Measurements from ENCODE around the gene EEFSEC. TPM values are rescaled to one million over a fixed set of nuclear protein-coding genes. Genes with fewer than 3 reads are reported as not detected.

Gene EEFSEC
- total RNA-seq, 1 donor: 8.0 TPM

DNA sequence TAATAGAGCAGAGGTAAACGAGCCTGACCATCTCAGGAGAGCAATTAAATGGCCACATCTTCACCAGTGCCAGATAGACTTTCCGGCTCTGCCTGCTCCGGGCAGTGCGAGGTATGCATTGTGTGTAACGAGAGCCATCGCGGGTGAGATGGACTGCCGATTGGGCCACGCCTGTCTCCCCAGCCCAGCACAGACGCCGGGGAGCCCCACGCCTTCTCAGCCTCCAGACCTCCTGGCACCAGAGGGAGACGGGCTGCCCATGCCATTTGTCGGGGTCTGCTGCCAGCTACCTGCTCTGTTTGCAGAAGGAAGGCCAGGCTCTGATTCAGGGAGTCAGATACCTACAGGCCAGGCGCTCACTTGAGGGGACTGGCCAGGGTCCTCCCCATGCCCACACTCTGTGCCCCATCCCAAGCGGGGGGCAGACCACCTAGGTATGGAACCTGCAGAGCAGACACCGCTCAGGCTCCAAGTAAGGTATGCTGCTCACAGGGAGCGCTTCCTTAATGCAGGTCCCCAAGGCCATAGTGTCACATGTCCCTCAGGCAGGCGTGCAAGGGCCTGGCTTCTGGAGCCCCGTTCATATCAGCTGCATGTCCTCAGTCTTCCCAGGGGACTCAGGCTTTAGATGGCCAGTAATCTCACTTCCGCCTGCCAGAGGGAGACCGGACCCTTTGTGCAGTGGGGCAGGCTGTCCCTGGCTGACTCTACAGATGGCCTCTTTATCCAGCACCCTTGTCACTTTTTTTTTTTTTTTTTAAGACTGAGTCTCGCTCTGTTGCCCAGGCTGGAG is 251.2 kb downstream of the EEFSEC start:
- Histone ChIP-seq H3K4me3 (ENCODE audit: low read length) (no peak overlapping the region), H3K9me3 (ENCODE audit: low read depth, low read length) (no peaks in the 10 kb centered on the region), H3K27me3 (ENCODE audit: insufficient read depth, low read length) (no peaks in the 10 kb centered on the region), H3K4me1 (ENCODE audit: insufficient read depth, low read length) (no peaks in the 10 kb centered on the region)

DNA sequence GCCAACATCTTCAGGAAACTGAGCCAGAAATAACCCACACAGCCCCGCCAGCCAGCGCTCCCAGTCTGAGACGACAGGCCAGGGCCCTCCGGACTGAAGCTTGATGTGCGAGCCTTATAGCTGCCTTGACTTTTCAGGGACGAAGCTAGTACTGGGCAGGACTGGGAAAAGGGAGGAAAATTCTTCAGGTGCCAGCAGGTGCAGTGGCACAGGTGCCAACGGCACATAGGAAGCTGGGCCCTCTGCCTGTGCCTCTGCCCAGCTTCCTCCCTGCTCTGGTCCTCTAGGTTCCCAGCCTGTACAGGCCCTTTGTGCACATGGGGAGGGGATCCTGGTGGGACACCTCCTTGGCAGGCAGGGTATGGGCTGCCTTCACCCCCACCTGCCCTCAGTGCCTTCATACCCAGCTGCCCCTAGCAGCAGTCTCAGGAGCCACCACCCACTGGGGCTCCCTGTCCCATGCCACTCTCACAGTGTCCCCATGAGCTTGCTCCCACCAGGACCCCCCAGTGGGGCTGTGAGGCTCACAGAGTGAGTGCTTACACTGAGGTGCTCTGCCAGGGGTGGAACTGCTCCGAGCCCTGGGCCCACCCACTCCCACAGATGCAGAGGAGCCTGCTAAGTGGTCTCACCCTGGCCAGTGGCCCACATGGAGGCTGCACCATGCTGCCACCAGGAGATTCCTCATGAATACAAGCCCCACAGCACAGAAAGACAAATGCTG is 252.4 kb downstream of the EEFSEC start:
- H3K9me3 ChIP-seq (ENCODE audit: low read depth, low read length): no peaks in the 10 kb centered on the region
- H3K4me1 ChIP-seq (ENCODE audit: insufficient read depth, low read length): no peaks in the 10 kb centered on the region
- H3K4me3 ChIP-seq (ENCODE audit: low read length): no peak overlapping the region
- no peaks in the 10 kb centered on the region for H3K27me3 ChIP-seq (ENCODE audit: insufficient read depth, low read length)

DNA sequence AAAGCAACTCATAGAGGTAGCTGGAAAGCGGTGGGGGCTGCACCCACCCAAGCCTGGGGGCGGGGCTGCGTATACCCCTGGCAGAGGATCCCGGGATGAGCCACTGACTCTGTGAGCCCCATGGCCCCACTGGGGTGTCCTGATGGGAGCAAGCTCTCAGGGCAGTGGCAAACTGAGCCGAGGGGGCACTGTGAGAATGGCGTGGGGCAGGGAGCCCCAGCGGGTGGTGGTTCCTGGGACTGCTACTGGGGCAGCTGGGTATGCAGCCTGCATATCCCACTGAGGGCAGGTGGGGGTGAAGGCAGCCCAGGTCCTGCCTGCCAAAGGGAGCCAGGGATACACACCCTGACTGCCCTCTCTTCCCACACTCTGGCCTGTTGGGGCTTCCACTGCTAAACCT is 254.0 kb downstream of the EEFSEC start:
- Histone ChIP-seq H3K4me1 (ENCODE audit: insufficient read depth, low read length) (no peaks in the 10 kb centered on the region), H3K4me3 (ENCODE audit: low read length) (no peak overlapping the region), H3K27me3 (ENCODE audit: insufficient read depth, low read length) (no peaks in the 10 kb centered on the region), H3K9me3 (ENCODE audit: low read depth, low read length) (no peaks in the 10 kb centered on the region)

DNA sequence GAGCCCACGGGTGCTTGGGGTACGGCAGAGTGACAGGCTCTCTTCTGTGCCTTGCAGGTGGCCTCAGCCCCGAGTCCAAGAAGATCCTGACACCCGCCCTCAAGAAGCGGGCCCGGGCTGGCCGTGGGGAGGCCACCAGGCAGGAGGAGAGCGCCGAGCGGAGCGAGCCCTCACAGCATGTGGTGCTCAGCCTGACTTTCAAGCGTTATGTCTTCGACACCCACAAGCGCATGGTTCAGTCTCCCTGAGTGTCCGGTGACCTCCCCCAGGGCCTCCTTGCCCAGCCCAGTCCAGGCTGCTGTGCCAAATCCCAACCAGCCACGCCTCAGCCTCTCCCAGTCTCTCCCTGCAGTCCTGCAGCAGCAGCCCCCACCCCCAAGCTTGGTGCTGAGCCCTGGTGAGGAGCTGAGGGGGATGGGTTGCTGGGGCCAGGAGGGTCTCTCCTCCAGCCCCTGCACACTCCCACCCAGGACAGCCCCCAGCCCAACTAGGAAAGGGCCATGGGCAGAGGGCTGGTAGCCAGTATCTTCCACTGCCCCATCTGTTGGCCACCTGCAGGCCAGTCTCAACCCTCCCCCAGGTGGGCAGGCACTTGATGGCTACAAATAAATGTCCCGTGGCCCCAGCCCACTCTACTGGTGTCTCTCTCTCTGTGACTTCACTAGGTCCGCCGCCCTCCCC is 254.9 kb downstream of the EEFSEC start:
- H3K4me3 ChIP-seq (ENCODE audit: low read length): no peak overlapping the region
- no peaks in the 10 kb centered on the region for H3K9me3 ChIP-seq (ENCODE audit: low read depth, low read length)
- no peaks in the 10 kb centered on the region for H3K4me1 ChIP-seq (ENCODE audit: insufficient read depth, low read length)
- no peaks in the 10 kb centered on the region for H3K27me3 ChIP-seq (ENCODE audit: insufficient read depth, low read length)

DNA sequence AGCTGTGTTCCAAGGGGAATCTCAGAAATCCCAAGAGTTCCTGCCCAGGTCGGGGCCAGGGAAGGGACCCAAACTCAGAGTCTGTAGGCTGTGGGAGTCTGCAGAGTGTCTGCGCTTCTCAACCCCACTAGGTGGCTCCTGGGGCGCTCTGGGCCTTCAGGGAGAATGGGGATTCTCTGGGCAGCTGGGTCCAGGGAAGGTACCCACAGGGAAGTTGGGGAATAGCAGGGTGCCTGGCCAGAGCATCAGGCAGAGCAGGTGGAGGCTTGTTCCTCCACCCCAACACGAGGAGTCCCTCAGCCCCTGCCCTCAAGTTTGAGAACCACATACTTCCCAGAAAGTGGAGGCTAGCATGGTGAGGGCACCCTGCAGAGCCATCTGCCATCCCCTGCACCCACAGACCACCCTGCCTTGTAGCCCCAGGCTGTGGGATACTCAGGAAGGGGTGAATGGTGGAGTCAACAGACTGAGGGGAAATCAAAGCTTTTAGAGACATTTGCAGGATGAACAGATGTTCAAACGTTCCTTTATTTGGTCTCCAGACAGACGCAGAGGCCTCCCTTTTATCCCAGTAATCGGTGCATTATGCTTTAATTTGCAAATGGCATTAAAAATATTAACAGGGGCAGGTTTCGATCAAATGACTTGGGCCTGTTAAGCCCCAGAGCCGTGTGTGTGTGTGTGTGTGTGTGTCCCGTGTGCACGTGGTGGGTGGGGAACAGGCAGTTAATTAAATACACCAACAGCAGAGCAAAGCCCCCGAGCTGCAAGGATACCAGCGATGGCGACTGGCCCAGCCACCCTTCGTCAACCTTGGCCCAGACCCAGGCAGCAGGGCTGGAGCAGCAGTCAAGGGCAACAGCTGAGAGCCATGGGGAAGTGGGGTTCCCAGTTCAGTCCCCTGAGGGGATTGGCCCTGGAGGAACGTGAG is 255.7 kb downstream of the EEFSEC start:
- no peaks in the 10 kb centered on the region for H3K27me3 ChIP-seq (ENCODE audit: insufficient read depth, low read length)
- H3K4me3 ChIP-seq (ENCODE audit: low read length): no peak overlapping the region
- H3K9me3 ChIP-seq (ENCODE audit: low read depth, low read length): no peaks in the 10 kb centered on the region
- H3K4me1 ChIP-seq (ENCODE audit: insufficient read depth, low read length): no peaks in the 10 kb centered on the region

DNA sequence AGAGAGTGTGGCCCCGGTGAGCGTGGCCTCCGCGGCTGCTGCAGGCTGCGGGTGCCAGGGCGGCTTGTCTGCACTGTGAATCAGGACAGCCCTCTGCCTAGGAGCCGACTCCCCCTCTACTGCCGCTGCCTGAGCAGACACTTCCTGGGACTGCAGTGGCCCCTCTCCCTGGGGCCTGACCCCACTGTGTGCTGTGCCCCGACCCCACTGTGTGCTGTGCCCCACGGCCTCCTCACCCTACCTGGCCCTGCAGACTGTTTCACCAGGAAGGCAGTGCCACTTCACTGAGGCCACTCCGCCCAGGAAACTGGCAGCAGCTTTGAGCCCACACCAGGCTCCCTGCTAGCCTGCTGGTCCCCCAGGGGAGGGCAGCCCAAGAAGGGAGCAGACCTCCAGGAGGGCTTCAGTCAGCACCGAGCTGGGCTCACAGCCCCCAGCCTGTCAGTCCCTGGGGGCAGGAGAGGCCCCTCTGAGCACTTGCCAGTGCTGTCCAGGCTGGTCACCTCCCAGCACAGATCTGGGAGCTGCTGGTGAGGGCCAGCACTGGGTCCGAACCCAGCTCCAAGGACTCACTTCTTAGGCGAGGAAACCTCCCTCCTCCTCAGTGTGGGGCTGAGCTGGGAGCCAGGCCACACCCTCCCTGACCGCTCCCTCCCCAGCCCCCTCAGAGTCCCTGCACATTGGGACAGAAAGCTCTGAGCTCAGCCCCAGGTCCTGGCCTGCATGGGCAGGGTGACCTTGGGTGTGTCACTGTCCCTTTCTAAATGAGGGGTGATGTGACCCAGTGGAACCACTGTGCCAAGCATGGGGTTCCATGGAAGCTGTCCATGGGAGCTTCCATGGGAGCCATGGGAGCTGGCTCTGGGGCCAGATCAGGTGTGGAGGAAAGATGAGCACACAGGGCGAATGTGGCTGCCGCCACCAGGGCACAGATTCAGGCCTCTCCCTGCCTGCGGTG is 256.6 kb downstream of the EEFSEC start:
- Histone ChIP-seq H3K4me3 (ENCODE audit: low read length) (no peak overlapping the region), H3K9me3 (ENCODE audit: low read depth, low read length) (no peaks in the 10 kb centered on the region), H3K4me1 (ENCODE audit: insufficient read depth, low read length) (no peaks in the 10 kb centered on the region), H3K27me3 (ENCODE audit: insufficient read depth, low read length) (no peaks in the 10 kb centered on the region)

DNA sequence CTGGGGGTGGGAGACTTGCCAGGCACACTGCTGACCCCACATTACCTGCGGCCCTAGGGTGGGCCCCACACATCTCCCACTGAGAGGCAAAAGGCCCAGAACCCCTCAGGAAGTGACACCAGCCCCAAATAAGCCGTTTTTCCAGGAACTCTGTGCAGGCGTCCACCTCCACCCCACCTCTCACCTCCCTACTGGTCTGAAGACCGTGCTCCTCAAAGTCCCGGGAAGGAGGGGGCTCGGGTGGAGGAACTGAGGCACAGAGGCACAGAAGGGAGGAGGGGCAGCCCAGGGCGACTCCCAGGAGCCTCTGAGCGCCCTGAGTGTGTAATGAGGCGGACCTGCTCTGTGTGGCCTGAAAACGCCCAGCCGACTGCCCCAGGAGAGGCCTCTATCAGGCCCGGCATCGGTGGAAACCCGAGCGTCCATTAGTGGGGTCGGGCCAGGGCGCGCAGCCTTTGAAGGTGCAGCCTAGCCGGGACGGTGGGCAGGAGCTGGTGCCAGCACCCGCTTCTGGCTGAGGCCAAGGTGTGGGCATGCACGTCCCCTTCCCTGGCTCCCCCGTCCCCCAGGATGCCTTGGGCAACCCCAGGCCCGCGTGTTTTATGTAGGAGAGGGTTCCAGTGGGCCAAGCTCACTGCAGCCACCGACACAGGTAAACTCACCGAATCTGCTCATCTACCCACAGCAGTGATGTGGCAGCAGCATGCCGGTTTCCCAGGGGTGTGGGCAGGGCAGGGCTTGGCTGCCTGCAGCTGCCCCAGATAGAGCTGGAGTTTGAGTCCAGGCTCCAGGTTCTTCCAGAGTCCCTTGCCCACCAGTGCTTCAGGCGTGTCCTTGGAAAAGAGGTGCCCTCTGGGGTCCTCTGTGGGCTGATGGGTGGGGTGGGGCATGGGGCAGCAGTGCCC is 257.6 kb downstream of the EEFSEC start:
- no peak overlapping the region for H3K4me3 ChIP-seq (ENCODE audit: low read length)
- H3K4me1 ChIP-seq (ENCODE audit: insufficient read depth, low read length): peaks cover 10% of the 10 kb centered on the region
- no peaks in the 10 kb centered on the region for H3K27me3 ChIP-seq (ENCODE audit: insufficient read depth, low read length)
- no peaks in the 10 kb centered on the region for H3K9me3 ChIP-seq (ENCODE audit: low read depth, low read length)

DNA sequence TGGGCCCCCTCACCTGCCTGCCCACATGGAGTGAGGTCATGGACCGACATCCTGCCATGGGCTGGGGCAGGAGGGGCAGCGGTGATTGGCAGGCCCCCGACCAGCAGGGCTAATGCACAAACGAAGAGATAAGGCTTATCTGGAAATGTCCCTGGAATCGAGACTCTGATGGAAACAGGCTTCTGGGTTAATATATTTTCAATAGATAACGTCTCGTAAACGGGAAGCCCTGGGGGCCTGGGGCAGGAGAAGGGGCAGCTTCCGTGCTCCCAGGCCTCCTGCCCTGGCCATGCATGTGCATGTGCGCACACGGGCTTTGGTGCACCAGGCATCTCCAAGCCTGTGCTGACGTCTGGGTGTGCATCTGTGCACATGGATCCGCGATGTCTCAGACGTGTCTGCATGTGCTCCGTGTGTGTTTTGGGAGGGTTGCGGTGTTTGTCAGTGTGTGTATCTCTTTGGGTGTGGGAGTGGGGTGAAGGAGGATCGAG is 258.3 kb downstream of the EEFSEC start:
- H3K9me3 ChIP-seq (ENCODE audit: low read depth, low read length): no peaks in the 10 kb centered on the region
- H3K4me1 ChIP-seq (ENCODE audit: insufficient read depth, low read length): peaks cover 17% of the 10 kb centered on the region
- no peaks in the 10 kb centered on the region for H3K27me3 ChIP-seq (ENCODE audit: insufficient read depth, low read length)
- H3K4me3 ChIP-seq (ENCODE audit: low read length): no peak overlapping the region

DNA sequence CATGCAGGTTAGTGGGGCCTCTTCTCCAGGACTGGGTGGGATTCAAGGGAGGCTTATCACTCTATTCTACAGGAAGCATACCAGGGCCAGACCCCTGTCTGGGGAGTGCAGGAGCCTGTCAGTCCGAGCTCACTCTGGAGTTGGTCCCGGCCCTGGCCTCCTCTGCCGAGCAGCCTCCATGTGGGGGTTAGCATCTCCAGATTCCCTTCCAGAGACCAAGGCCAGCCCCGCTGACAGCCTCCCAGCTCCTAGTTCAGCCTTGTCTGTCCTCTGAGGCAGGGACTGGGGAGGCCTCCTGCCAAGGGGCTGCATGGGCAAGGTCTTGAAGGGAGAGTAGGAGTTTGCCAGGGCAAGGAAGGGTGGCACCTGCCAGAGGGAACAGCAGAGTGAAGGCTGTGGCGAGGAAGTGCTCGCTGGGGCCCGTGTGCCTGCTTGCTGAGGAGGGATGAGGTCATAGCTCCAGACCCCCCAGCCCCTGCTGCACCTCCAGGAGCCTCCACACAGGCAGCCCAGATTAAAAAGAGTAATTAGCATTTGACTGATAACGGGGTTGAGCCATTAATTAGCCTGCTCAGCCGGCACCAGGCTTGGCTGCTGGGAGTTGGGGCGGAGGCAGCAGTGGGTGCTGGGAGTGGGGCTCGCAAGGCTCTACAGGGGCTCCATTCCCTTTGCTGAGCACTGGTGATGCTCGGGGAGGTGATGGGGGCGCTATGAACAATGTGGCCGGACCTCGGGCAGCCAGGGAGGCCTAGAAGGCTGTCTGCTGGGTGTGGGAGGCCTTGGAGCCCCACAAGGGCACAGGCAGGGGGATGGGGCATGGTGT is 259.1 kb downstream of the EEFSEC start:
- H3K27me3 ChIP-seq (ENCODE audit: insufficient read depth, low read length): no peaks in the 10 kb centered on the region
- no peak overlapping the region for H3K4me3 ChIP-seq (ENCODE audit: low read length)
- H3K4me1 ChIP-seq (ENCODE audit: insufficient read depth, low read length): peaks cover 24% of the 10 kb centered on the region
- H3K9me3 ChIP-seq (ENCODE audit: low read depth, low read length): no peaks in the 10 kb centered on the region

DNA sequence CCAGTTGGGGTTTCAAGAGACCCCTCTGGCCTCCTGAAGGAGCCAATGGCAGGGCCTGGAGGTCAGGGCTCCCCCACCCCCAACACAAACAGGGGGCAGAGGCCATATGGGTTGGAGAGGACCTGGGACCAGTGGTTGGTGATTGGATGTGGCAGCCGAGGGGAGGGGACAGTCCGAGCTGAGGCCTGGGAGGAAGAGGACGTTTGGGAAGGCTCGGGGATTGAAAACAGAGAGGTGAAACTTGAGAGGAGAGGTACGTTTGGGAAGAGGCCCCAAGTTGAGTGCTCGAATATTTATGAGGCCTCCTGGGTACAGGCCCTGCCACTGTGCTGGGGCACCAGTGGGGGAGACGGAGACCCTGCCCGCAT is 259.7 kb downstream of the EEFSEC start:
- peaks cover 26% of the 10 kb centered on the region for H3K4me1 ChIP-seq (ENCODE audit: insufficient read depth, low read length)
- H3K4me3 ChIP-seq (ENCODE audit: low read length): no peak overlapping the region
- no peaks in the 10 kb centered on the region for H3K9me3 ChIP-seq (ENCODE audit: low read depth, low read length)
- no peaks in the 10 kb centered on the region for H3K27me3 ChIP-seq (ENCODE audit: insufficient read depth, low read length)

DNA sequence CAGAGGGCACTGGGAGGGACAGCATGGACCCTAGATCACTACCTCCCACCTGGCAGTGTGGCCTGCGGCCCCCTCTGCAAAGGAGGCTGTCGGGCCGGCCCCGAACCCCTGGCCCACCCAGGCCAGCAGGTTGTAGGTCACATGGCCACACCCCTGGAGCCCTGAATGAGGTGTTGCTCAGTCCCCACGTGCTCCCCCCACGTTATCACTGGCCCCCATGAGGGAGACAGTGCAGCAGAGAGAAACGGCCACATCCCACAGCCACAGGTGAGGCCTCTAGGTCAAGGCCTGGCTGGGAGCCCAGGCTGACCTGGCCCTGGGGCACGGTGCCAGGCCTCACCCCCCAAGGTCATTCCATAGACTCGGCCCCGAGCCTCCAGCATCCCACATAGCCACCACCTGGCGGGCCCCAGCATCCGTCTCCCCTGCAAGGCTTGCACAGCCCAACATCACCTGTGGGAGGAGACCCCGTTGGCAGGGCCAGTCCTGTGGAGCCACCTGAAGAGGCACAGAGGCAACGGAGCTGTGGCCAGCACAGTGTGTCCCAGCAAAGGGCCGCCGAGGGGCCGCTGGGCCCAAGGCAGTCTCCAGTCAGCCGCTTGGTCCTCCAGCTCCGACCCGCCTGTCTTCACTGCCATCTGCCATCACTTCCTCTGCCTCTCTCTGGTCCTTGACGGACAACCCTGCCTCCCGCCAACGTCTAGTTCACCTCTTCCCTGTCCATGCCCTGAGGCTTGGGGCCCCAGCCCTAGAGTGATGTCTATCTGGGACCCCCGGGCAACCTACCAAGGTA is 260.3 kb downstream of the EEFSEC start:
- H3K4me3 ChIP-seq (ENCODE audit: low read length): no peak overlapping the region
- no peaks in the 10 kb centered on the region for H3K27me3 ChIP-seq (ENCODE audit: insufficient read depth, low read length)
- H3K9me3 ChIP-seq (ENCODE audit: low read depth, low read length): no peaks in the 10 kb centered on the region
- H3K4me1 ChIP-seq (ENCODE audit: insufficient read depth, low read length): peaks cover 26% of the 10 kb centered on the region
